CD4-positive, alpha-beta T cell treated with Interleukin-21 for 1 hour (primary cell): ENCODE measurements around the gene CD248.
"Not testable (repeated sequence)": the region's sequence is repeated elsewhere in the genome, so short reads cannot be mapped to it uniquely, and the experiment has no call there.

ENCODE experiments used
- DNase-seq: peaks from one replicate; pipeline ENCODE4 v3.0.0-alpha.2; 2020

CD248 gene, protein sequence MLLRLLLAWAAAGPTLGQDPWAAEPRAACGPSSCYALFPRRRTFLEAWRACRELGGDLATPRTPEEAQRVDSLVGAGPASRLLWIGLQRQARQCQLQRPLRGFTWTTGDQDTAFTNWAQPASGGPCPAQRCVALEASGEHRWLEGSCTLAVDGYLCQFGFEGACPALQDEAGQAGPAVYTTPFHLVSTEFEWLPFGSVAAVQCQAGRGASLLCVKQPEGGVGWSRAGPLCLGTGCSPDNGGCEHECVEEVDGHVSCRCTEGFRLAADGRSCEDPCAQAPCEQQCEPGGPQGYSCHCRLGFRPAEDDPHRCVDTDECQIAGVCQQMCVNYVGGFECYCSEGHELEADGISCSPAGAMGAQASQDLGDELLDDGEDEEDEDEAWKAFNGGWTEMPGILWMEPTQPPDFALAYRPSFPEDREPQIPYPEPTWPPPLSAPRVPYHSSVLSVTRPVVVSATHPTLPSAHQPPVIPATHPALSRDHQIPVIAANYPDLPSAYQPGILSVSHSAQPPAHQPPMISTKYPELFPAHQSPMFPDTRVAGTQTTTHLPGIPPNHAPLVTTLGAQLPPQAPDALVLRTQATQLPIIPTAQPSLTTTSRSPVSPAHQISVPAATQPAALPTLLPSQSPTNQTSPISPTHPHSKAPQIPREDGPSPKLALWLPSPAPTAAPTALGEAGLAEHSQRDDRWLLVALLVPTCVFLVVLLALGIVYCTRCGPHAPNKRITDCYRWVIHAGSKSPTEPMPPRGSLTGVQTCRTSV

DNA sequence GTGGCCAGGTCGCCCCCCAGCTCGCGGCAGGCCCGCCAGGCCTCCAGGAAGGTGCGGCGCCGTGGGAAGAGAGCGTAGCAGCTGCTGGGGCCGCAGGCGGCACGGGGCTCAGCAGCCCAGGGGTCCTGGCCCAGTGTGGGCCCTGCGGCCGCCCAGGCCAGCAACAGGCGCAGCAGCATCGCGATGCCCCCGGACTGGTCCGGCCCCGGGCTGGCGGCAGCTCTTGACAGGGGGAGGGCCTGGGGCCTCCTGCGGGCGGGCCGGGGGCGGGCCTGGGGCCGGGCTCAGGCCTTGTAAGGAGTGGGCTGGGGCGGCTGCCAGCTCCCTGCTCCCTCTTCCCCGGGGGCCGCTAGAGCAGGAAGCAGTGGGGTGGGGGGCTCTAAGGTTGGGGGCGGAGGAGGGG is at the start of gene CD248:
Gene CD248 (minus strand): TSS at position 196 of the 403 bp plus-strand sequence. CDS start 17 bp downstream, at position 179.
- DNase-seq: no peak

DNA sequence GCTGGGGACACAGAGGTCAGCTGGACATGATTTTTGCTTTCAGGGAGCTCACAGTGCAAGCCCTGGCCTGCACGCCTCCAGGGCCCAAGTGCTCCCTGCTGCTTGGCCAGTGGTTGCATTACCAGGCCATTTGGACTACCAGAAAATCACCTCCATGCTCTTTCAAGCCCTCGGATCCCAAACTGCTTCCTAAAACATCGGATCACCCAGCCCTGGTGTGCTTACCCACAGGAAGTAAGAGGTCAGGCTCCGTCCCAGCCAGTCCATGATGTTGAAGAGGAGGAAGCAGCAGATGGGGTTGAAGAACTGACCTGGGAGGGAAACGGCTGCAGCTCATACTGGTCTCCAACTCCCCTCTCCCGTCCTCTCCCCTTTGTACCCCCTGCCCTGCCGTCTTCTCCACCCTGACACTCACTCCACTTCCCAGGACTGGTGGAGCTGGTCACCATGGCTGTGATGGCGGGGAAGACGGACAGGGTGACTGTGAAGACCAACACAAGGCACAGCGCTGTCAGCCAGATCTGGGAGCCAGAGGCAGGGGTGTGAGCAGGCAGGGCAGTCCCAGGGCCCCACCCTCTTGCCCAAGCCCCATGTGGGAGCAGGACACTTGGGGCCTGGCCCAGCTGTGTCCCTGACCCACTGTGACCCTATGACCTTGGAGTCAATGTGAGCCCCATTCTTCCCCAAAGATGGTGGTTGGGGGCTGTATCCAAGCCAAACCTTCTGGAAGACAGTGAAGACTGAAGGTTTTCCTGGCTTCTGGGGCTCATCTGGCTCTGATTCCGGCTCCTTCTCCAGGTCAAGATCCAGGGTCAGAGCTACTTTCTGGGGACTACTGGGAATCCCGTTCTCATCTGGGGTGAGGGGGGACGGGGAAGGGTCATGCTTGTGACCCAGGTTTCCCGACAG is 49.1 kb upstream of the CD248 start:
- no peak for DNase-seq

- no peak for DNase-seq
Observed at GRCh38 chr11:66365166-66365565, 48.3 kb upstream of the CD248 start.

DNA sequence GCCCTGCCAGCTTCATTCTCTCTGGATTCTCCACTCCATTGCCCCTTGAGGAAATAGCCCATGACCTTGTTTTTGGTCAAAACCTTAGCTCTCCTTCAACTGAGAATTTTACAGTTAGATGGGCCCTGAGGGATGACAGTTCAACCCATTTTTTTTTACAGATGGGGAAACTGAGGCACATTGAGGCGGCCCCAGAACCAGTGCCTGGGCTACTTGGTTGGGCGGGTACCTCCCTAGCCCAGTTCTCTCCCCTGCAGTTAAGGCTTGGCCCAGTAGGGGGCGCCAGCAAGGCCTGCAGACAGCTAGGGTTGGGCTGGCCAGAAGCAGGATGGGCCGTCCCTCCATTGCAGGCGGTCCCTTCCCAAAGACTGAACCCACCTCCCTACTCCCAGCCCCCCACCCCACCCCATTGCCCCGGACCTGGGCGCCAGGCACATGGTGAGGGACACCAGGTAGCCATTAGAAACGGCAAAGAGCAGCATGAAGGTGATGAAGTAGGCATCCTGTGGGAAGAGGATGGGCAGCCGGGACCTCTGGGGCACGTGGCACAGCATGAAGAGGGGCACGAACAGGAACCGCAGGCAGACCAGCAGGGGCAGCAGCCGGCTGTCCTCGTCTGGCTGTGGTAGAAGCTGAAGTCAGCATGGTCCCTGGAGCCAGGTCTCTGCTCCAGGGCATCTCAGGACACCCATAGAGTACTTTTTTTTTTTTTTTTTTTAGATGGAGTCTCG is 47.1 kb upstream of the CD248 start:
- DNase-seq: peak; percentile 67

- DNase-seq: no peak
Observed at GRCh38 chr11:66363187-66363601, 46.4 kb upstream of the CD248 start.

DNA sequence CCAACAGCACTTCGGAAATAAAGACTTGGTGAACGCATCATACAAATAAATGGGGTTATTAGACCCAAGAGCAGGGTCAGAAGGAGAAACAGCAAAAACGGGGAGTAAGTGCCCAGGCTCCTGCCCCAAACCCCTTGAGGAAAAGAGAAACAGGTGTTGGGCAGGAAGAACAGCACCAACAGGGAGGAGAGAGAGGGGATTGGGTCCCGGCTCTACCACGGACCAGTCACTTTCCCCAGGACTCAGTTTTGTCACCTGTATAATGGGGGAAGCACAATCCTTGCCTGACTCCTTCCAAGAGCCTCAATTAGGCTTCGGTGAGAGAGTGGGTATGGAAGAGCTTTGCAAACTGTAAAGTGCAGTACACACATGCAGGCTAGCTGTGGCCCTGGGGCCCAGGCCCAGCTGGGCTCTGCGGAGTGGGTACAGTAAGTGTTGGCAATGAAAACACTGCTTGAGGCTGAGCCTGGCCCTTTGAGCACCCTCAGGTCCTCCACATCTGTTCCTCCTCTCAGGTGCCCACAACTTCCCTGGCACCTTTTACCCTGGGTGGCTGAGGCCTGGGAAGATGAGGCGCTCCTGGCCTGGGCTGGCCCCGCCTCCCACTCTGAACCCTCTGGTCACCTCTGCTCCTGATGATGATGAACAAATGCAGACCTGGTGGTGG is 45.8 kb upstream of the CD248 start:
- DNase-seq: no peak

DNA sequence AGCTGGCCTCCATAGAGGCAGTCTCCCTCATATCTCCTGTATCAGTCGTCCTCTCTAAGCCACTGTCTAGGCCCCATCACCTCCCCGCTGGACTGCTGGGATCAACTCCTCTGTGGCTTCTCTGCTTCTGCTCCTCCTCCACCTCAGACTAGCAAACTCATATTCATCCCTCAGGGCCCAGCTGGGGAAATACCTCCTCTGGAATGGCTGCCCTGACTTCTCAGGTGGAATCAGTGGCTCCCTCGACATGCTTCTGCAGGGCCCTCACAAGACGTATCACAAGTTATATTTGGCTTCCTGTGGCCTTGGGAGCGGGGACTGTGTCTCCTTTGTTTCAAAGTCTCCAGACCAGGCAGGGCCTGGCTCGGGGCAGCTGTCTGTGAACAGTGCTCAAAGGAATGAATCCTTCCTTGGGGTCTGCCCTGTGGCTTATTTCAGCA is 44.7 kb upstream of the CD248 start:
- DNase-seq: no peak

GRCh38 chr11:66360406-66361073 is 43.7 kb upstream of the CD248 start:
- DNase-seq: no peak

DNA sequence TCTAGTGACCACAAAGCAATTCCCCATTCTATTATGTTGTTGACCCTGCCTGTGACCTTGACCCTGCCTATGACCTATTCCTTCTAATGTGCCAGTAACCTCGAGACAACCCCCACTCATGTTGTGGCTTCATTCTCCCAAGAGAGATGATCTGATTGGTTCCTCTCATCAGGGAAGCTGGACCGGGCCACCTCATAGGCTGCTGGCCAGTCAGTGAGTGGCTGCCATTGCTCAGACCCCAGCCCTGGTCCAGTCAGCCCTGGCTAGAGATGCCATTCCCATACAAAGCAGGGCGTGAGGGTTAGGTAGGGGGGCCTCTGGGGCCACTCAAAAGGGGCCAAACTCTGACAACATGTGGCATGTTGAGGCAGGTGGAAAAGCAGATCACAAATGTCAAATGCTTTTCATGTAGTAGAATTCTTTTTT is 42.8 kb upstream of the CD248 start:
- DNase-seq: no peak

- not testable (repeated sequence) for DNase-seq
Observed at GRCh38 chr11:66350560-66351235, 33.9 kb upstream of the CD248 start.

DNA sequence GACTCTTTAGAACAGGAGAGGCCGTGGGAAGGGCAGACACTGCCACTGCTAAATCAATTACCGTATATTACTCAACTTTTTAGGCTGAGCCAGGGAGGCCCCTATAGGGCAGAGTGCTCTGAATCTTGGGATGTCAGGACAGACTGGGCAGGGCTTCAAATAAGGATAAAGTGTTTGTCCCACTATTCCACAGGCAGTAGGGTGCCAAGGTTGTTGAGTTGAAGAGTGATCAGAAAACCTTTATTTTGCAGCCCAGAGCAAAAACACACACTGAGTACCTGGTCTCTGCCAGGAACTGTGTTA is 32.2 kb upstream of the CD248 start:
- DNase-seq: no peak

- peak; percentile 89 for DNase-seq
Observed at GRCh38 chr11:66347425-66348276, 30.8 kb upstream of the CD248 start, which contains the start of gene B4GAT1. B4GAT1 (minus strand) TSS chr11:66347629; CDS start chr11:66347545, 84 bp downstream.

DNA sequence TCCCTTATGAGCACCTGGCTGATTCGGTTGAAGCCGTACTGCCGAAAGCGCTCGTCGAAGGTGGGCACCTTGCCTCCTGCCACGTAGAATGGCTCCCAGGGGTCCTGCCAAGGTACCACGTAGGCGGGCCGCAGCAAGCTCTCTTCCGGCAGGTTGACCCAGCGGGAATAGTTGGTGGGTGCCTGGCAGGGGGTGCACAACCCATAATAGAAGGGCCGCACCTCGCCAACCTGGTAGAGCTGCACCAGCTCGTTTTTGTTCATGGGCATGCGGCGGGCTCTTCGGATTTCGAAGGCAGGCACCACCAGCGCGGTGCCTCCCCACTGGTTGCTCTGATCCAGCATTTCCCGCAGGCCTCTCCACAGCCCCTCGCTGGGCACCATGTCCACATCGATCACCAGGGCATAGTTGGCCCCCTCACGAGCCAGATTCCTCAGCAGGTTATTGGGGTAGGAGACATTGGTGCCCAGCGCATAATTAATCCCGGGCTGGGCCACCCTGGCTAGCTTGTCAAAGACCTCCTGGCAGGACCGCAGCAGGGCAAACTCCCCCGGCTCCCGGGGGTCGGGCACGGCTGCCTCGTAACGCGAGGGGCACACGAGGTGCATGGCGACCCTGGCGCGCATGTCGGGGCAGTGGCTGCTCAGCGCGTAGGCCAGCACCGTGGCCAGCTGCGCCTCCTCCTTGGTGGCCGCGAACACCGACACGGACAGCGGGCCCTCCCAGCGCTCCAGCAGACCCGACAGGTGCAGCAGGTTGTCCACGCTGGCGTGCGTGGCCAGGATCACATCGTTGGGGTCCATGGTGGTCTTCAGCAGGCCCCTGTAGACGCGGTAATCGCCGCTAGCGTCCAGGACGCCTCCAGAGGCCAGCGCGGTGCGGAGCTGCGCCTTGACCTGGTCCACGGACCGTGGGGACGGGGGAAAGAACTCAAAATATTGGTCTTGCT is 29.9 kb upstream of the CD248 start:
- no peak for DNase-seq

DNA sequence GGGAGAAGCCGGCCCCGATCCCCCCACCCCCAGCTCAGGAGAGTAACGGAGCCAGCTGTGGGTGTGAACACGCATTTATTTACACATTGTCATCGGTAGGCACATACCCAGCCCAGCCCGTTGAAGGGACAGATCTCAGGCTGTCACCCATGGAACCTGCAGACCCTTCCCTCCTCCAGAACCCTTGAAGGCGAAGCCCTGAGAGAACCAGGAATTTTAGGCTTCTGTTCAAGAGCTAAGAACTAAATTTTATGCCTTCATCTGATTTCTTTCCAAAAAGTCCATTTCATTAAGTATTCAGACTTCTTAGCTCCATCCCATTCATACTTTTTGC is 28.4 kb upstream of the CD248 start:
- no peak for DNase-seq

- peak; percentile 96 for DNase-seq
Observed at GRCh38 chr11:66344550-66345315, 27.9 kb upstream of the CD248 start, which contains the start of gene BRMS1. BRMS1 (minus strand) TSS chr11:66345104; CDS start chr11:66342234, 2,870 bp downstream.

DNA sequence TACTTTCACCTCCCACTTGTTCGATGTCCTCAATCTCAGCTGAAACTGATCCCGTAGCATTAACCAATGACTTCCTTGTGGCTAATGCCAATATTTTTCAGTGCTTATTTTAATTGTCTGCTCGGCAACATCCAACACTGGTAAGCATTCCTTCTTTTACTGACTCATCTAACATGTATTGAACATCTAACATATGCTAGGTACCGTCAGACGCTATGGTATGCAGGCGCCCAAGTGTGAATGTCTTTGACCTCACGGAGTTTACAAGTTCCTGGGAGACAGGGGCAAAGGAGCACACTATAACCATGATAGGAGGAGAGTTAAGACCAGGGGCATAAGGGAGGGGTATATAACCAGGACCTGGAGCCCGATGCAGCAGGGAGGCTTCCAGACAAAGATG is 26.3 kb upstream of the CD248 start:
- no peak for DNase-seq

DNA sequence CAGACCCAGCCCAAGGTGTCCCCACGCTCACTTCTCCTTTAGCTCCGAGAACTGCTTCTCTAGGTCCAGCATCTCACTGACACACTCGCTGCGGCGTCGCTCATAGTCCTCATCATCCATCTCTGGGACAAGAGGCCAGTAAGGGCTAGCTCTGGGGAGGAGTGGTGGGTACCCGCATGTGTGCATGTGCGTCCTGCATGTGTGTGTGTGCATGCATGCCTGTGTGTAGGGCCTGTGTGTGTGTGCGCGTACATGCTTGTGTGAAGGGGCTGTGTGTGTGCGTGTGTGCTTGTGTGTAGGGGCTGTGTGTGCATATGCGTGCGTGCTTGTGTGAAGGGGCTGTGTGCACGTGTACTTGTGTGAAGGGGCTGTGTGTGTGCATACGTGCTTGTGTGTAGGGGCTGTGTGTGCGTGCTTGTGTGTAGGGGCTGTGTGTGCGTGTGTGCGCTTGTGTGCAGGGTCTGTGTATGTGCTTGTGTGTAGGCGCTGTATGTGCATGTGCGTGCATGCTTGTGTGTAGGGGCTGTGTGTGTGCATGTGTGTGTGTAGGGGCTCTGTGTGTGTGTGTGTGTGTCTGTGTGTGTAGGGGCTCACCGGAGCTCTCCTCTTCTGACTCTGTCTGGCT is 24.8 kb upstream of the CD248 start:
- DNase-seq: no peak
